ENCODE data around the gene TMCC1.

DNA sequence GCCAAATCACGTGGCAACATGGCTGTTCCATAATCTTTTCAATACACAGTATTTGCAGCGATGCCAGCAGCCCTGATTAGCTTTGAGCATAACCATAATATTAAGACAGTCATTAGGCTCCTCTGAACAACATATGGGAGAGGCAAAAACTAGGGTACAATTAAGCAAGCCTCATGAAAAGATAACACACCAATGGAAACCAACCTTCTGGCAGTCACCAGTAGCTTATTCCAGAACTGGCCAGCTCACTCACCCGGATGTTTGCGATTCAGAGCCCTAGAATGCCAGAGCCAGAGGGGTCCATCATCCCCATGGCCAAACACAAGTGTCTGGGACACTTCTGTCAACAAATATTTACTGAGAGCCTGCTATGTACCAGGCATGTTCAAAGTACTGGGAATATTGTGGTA is 238.2 kb downstream of the TMCC1 start:
- TF ChIP-seq CTCF (IDR thresholded peaks at IDR 0.05) (no peak), POLR2A (IDR thresholded peaks at IDR 0.05) (no peak)
